HG03108 (cell line): ENCODE results near the gene SORL1-AS1.
"Not testable (repeated sequence)": the region's sequence is repeated elsewhere in the genome, so short reads cannot be mapped to it uniquely, and the experiment has no call there.

Source experiments
- ATAC-seq: cut with Tn5 transposase; IDR thresholded peaks from one replicate; pipeline ENCODE4 v1.9.1; 2021; ENCODE audit warnings: moderate library complexity; ENCODE audit not compliant: unreplicated experiment

Gene SORL1-AS1

GRCh38 chr11:121429556-121429955, 23.2 kb downstream of the SORL1-AS1 start:
- no peak for ATAC-seq

- no peak for ATAC-seq
These were observed 25.4 kb downstream of the SORL1-AS1 start for GRCh38 chr11:121427400-121427744.

GRCh38 chr11:121426476-121427399, 26.0 kb downstream of the SORL1-AS1 start:
- ATAC-seq = no peak

GRCh38 chr11:121425828-121426227, 26.9 kb downstream of the SORL1-AS1 start:
- ATAC-seq = no peak

- ATAC-seq = peak; percentile 47
These were observed 30.1 kb downstream of the SORL1-AS1 start for GRCh38 chr11:121422675-121423074.

GRCh38 chr11:121421149-121421901, 31.4 kb downstream of the SORL1-AS1 start:
- no peak for ATAC-seq

- no peak for ATAC-seq
These were observed 32.4 kb downstream of the SORL1-AS1 start for GRCh38 chr11:121420398-121420797.

GRCh38 chr11:121419836-121420235, 32.9 kb downstream of the SORL1-AS1 start:
- no peak for ATAC-seq

GRCh38 chr11:121418625-121419114, 34.1 kb downstream of the SORL1-AS1 start:
- no peak for ATAC-seq

GRCh38 chr11:121417607-121418006, 35.2 kb downstream of the SORL1-AS1 start:
- ATAC-seq = no peak

GRCh38 chr11:121417055-121417551, 35.7 kb downstream of the SORL1-AS1 start:
- peak; percentile 64 for ATAC-seq

GRCh38 chr11:121415856-121416255, 36.9 kb downstream of the SORL1-AS1 start:
- ATAC-seq = no peak

- ATAC-seq = no peak
These were observed 38.4 kb downstream of the SORL1-AS1 start for GRCh38 chr11:121414141-121414913.

- ATAC-seq = no peak
These were observed 39.9 kb downstream of the SORL1-AS1 start for GRCh38 chr11:121412711-121413415.

- ATAC-seq = no peak
These were observed 40.7 kb downstream of the SORL1-AS1 start for GRCh38 chr11:121412000-121412587.

GRCh38 chr11:121411330-121411729, 41.4 kb downstream of the SORL1-AS1 start:
- ATAC-seq = not testable (repeated sequence)

GRCh38 chr11:121410041-121410440, 42.7 kb downstream of the SORL1-AS1 start:
- ATAC-seq = not testable (repeated sequence)

GRCh38 chr11:121408830-121409229, 43.9 kb downstream of the SORL1-AS1 start:
- ATAC-seq = no peak

GRCh38 chr11:121406291-121406690, 46.5 kb downstream of the SORL1-AS1 start:
- ATAC-seq = no peak

- ATAC-seq = no peak
These were observed 47.1 kb downstream of the SORL1-AS1 start for GRCh38 chr11:121405646-121406045.
